Uterus (tissue), 4 donors: ENCODE data around the gene COL4A6. TPM values are rescaled to one million over a fixed set of nuclear protein-coding genes. Genes with fewer than 3 reads are reported as not detected.

Experiments used
- DNase-seq, 2 donors: peaks; one replicate each; pipeline ENCODE4 v3.0.0-alpha.2; 2019 to 2020
- H3K27ac ChIP-seq, 2 donors: fragments of 200-600 bp; sonication (generic); 1 replicate in 1 of 2; 2 replicates in 1 of 2; pipeline ENCODE4 v1.5.1; 2016 to 2018
- H3K27me3 ChIP-seq, 2 donors: fragments of 200-600 bp; sonication (generic); one replicate each; pipeline ENCODE4 v1.5.1; 2018 to 2019; ENCODE audit warnings: control low read depth in 1 of 2
- H3K36me3 ChIP-seq, 2 donors: fragments of 200-600 bp; sonication (generic); one replicate each; pipeline ENCODE4 v1.5.1; 2019; ENCODE audit warnings: control low read depth in 1 of 2
- H3K4me1 ChIP-seq, 2 donors: fragments of 200-600 bp; sonication (generic); one replicate each; pipeline ENCODE4 v1.5.1; 2018 to 2019; ENCODE audit warnings: control low read depth in 1 of 2
- H3K4me3 ChIP-seq, 2 donors: fragments of 200-600 bp; sonication (generic); 1 replicate in 1 of 2; 2 replicates in 1 of 2; pipeline ENCODE4 v1.5.1; 2018 to 2019; ENCODE audit warnings: mild to moderate bottlenecking in 1 of 2
- H3K9me3 ChIP-seq, 2 donors: fragments of 200-600 bp; sonication (generic); one replicate each; pipeline ENCODE4 v1.5.1; 2019; ENCODE audit warnings: control low read depth in 1 of 2
- CTCF ChIP-seq, 4 experiments: fragments of 200-600 bp in 2 of 4; fragments of 450-650 bp in 2 of 4; sonication (generic) in 2 of 4; IDR thresholded peaks; one replicate each; pipeline ENCODE4 v1.5.1; 2016 to 2019; ENCODE audit warnings: antibody characterized with exemption in 4 of 4, mild to moderate bottlenecking in 2 of 4, moderate library complexity in 1 of 4
- POLR2A ChIP-seq, 2 donors: fragments of 450-650 bp; IDR thresholded peaks; one replicate each; pipeline ENCODE4 v1.6.1; 2016; ENCODE audit warnings: antibody characterized with exemption in 2 of 2, mild to moderate bottlenecking in 1 of 2, moderate library complexity in 1 of 2
- intact Hi-C: fragments of 100-400 bp; cut with DNase I; formaldehyde crosslinking; loops from one replicate; pipeline ENCODE4 v1.15.1; 2023; ENCODE audit warnings: low total_unique reads
- total RNA-seq, 4 donors: library from RNA; depleted of rRNA in 3 of 4; stranded (reverse); fragments of >200 nt in 3 of 4; gene quantifications; one replicate each; pipeline versions ENCODE4 v1.1.0 to v1.2.4, GENCODE V29; 2014 to 2023
- donor health status: DM: yes; HTN: yes; CAD: no.

The COL4A6 gene
- total RNA-seq, 4 donors from 2014 or later, result 0.88 to 113 (median 42.9) TPM

- TF ChIP-seq CTCF (IDR thresholded peaks at IDR 0.05) (no peak), POLR2A (IDR thresholded peaks at IDR 0.05) (no peak)
- Histone ChIP-seq H3K9me3 (no peaks in the 10 kb centered on the region), H3K4me1 (no peaks in the 10 kb centered on the region), H3K27ac (no peak overlapping the region), H3K4me3 (no peak overlapping the region), H3K27me3 (no peaks in the 10 kb centered on the region), H3K36me3 (no peaks in the 10 kb centered on the region)
- intact Hi-C loops, result no loop called here
- DNase-seq, result no peak
Observed at GRCh38 chrX:108313669-108314068, 124.6 kb downstream of the COL4A6 start.

DNA sequence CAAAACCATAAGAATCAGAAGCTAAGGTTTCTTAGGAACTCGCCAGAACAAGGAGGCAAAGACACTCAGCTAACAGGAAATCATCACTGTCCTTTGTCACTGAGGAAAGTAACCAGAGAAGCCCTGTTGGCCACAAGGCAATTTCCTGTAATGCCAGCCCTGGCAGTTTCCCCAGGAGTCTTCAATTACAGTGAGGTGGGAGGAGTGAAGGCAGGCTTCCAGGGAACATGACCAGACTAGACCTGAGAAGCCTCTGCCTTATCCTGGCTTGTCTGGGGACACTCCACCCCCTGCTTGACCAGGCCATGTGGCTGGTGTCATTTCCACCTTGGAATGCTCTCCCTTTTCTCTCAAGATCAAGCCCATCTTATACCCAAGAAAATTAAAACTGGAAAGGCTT is 125.3 kb downstream of the COL4A6 start:
- H3K27ac ChIP-seq, result peak overlapping the region in 1 of 2 donors; percentile 42
- no peaks in the 10 kb centered on the region for H3K36me3 ChIP-seq
- intact Hi-C loops, result no loop called here
- H3K4me1 ChIP-seq, result no peaks in the 10 kb centered on the region
- no peak overlapping the region for H3K4me3 ChIP-seq
- H3K27me3 ChIP-seq, result no peaks in the 10 kb centered on the region
- H3K9me3 ChIP-seq, result no peaks in the 10 kb centered on the region
- TF ChIP-seq POLR2A (IDR thresholded peaks at IDR 0.05), result no peak
- TF ChIP-seq CTCF (IDR thresholded peaks at IDR 0.05), result no peak
- peak; percentile 19 to 33 for DNase-seq

GRCh38 chrX:108312011-108312410 is 126.2 kb downstream of the COL4A6 start:
- no peaks in the 10 kb centered on the region for H3K4me1 ChIP-seq
- H3K4me3 ChIP-seq, result no peak overlapping the region
- no peaks in the 10 kb centered on the region for H3K9me3 ChIP-seq
- peak overlapping the region; percentile 15 to 42 for H3K27ac ChIP-seq
- no peak for TF ChIP-seq POLR2A (IDR thresholded peaks at IDR 0.05)
- no peak for TF ChIP-seq CTCF (IDR thresholded peaks at IDR 0.05)
- H3K36me3 ChIP-seq, result no peaks in the 10 kb centered on the region
- no peak for DNase-seq
- no peaks in the 10 kb centered on the region for H3K27me3 ChIP-seq
- intact Hi-C loops, result no loop called here

- Histone ChIP-seq H3K36me3 (no peaks in the 10 kb centered on the region), H3K4me1 (no peaks in the 10 kb centered on the region), H3K27me3 (no peaks in the 10 kb centered on the region), H3K4me3 (no peak overlapping the region), H3K27ac (no peak overlapping the region), H3K9me3 (no peaks in the 10 kb centered on the region)
- no peak for DNase-seq
- TF ChIP-seq POLR2A (IDR thresholded peaks at IDR 0.05) (no peak), CTCF (IDR thresholded peaks at IDR 0.05) (no peak)
- intact Hi-C loops, result no loop called here
Observed at GRCh38 chrX:108310506-108310905, 127.7 kb downstream of the COL4A6 start.

DNA sequence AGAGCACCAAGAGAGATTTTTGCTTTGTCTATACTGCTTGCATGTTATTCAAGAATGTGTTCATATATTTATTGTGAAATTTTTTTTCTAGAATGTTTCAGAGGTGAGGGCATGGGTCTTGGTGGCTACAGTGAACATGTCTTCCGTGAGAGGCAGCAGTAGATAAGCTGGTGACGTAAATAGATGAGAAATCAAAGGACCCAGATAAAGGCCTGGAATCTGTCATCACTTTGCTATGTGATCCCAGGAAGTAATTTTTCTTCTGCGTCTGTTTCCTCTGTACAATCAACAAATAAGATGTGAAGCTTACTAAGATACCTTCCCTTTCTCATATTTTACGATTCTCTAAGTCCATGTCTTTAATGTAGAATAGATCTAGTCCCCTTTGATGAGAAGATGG is 129.1 kb downstream of the COL4A6 start:
- DNase-seq, result no peak
- Histone ChIP-seq H3K4me3 (no peak overlapping the region), H3K4me1 (no peaks in the 10 kb centered on the region), H3K27me3 (no peaks in the 10 kb centered on the region), H3K36me3 (no peaks in the 10 kb centered on the region), H3K9me3 (no peaks in the 10 kb centered on the region), H3K27ac (no peak overlapping the region)
- TF ChIP-seq CTCF (IDR thresholded peaks at IDR 0.05), result no peak
- no peak for TF ChIP-seq POLR2A (IDR thresholded peaks at IDR 0.05)
- intact Hi-C loops, result no loop called here
